Vagina (tissue), 2 donors: ENCODE data around the gene ARL2. TPM values are rescaled to one million over a fixed set of nuclear protein-coding genes. Genes with fewer than 3 reads are reported as not detected.

Experiments used
- DNase-seq, 2 donors: peaks; one replicate each; pipeline ENCODE4 v3.0.0-alpha.2; 2017; ENCODE audit errors: extremely low spot score in 2 of 2
- H3K27ac ChIP-seq: fragments of 200-600 bp; sonication (generic); one replicate; pipeline ENCODE4 v1.5.1; 2019
- H3K27me3 ChIP-seq: fragments of 200-600 bp; sonication (generic); one replicate; pipeline ENCODE4 v1.5.1; 2019
- H3K36me3 ChIP-seq, 2 donors: fragments of 200-600 bp; sonication (generic); one replicate each; pipeline ENCODE4 v1.5.1; 2017 to 2019
- H3K4me1 ChIP-seq: fragments of 200-600 bp; sonication (generic); one replicate; pipeline ENCODE4 v1.5.1; 2019
- H3K4me3 ChIP-seq, 2 donors: fragments of 200-600 bp; sonication (generic); 1 replicate in 1 of 2; 2 replicates in 1 of 2; pipeline ENCODE4 v1.5.1; 2016 to 2019
- H3K9me3 ChIP-seq: fragments of 200-600 bp; sonication (generic); one replicate; pipeline ENCODE4 v1.5.1; 2019
- POLR2A ChIP-seq, 2 donors: fragments of 450-650 bp; IDR thresholded peaks; one replicate each; pipeline ENCODE4 v1.6.1; 2017; ENCODE audit warnings: antibody characterized with exemption in 2 of 2, mild to moderate bottlenecking in 2 of 2, moderate library complexity in 2 of 2
- POLR2AphosphoS5 ChIP-seq, 2 donors: sonication (generic); formaldehyde crosslinking; IDR thresholded peaks; one replicate each; pipeline ENCODE4 v1.9.0; 2017; ENCODE audit warnings: antibody characterized with exemption in 2 of 2, mild to moderate bottlenecking in 2 of 2, low read depth in 1 of 2; ENCODE audit not compliant: insufficient read depth in 1 of 2
- intact Hi-C: fragments of 100-400 bp; cut with DNase I; formaldehyde crosslinking; loops from one replicate; pipeline ENCODE4 v1.15.1; 2023
- total RNA-seq: library from RNA; depleted of rRNA; stranded (reverse); fragments of >200 nt; gene quantifications from one replicate; pipeline ENCODE4 v1.2.3, GENCODE V29; 2016
- TF ChIP-seq, protein P1 (sequence below), 3 experiments: fragments of 450-650 bp in 2 of 3; fragments of 200-600 bp in 1 of 3; sonication (generic) in 1 of 3; IDR thresholded peaks; one replicate each; pipeline ENCODE4 v1.5.1; 2017 to 2019; ENCODE audit warnings: antibody characterized with exemption in 3 of 3, mild to moderate bottlenecking in 2 of 3, moderate library complexity in 2 of 3

ARL2 gene
- total RNA-seq, 1 donor from 2014 or later: 112 TPM

DNA sequence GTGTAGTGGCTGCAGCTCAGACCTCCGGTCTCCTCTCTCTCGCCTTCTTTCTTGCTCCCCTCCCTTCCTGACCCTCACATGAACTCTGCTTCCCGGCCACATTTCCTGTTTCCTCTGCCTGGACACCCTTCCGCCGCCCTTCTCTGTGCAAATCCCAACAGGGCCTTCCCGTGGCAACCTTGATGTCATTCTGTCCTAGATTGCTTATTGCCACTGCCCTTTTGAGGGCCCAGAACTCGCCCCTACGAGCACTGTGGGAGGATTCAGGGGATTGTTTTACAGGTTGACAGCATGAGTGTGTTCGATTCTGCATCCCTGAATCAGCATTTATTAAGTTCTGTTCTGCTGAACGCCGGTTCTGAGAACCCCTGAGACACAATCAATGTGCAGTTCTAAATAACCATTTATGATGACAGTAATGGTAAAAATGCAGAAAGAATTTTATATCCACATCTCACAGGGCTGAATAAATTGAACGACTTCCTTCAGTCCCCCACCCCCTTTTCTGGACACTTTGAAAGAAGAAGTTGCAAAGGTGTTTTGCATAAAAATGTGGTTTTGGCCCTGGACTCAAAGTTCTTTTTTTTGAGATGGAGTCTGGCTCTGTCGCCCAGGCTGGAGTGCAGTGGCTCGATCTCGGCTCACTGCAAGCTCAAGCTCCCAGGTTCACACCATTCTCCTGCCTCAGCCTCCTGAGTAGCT, 23.6 kb upstream of the ARL2 start:
- no peaks in the 10 kb centered on the region for H3K9me3 ChIP-seq
- intact Hi-C loops: no loop called here
- H3K4me1 ChIP-seq: peaks cover 10% of the 10 kb centered on the region
- TF ChIP-seq, protein P1, sequence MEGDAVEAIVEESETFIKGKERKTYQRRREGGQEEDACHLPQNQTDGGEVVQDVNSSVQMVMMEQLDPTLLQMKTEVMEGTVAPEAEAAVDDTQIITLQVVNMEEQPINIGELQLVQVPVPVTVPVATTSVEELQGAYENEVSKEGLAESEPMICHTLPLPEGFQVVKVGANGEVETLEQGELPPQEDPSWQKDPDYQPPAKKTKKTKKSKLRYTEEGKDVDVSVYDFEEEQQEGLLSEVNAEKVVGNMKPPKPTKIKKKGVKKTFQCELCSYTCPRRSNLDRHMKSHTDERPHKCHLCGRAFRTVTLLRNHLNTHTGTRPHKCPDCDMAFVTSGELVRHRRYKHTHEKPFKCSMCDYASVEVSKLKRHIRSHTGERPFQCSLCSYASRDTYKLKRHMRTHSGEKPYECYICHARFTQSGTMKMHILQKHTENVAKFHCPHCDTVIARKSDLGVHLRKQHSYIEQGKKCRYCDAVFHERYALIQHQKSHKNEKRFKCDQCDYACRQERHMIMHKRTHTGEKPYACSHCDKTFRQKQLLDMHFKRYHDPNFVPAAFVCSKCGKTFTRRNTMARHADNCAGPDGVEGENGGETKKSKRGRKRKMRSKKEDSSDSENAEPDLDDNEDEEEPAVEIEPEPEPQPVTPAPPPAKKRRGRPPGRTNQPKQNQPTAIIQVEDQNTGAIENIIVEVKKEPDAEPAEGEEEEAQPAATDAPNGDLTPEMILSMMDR (IDR thresholded peaks at IDR 0.05): no peak
- no peak for TF ChIP-seq POLR2A (IDR thresholded peaks at IDR 0.05)
- no peak for TF ChIP-seq POLR2AphosphoS5 (IDR thresholded peaks at IDR 0.05; ENCODE audit: insufficient read depth in 1 of 2, low read depth in 1 of 2)
- H3K4me3 ChIP-seq: no peak overlapping the region
- no peak for DNase-seq
- H3K36me3 ChIP-seq: no peaks in the 10 kb centered on the region
- no peak overlapping the region for H3K27ac ChIP-seq
- H3K27me3 ChIP-seq: no peaks in the 10 kb centered on the region

GRCh38 chr11:64994318-64994717, 19.6 kb upstream of the ARL2 start:
- no peak overlapping the region for H3K27ac ChIP-seq
- no peaks in the 10 kb centered on the region for H3K9me3 ChIP-seq
- TF ChIP-seq POLR2A (IDR thresholded peaks at IDR 0.05) (no peak), POLR2AphosphoS5 (IDR thresholded peaks at IDR 0.05; ENCODE audit: insufficient read depth in 1 of 2, low read depth in 1 of 2) (no peak)
- TF ChIP-seq, protein P1 (IDR thresholded peaks at IDR 0.05): no peak
- H3K36me3 ChIP-seq: no peaks in the 10 kb centered on the region
- H3K4me1 ChIP-seq: peaks cover 10% of the 10 kb centered on the region
- H3K4me3 ChIP-seq: no peak overlapping the region
- no peaks in the 10 kb centered on the region for H3K27me3 ChIP-seq
- DNase-seq: no peak
- intact Hi-C loops: no loop called here

DNA sequence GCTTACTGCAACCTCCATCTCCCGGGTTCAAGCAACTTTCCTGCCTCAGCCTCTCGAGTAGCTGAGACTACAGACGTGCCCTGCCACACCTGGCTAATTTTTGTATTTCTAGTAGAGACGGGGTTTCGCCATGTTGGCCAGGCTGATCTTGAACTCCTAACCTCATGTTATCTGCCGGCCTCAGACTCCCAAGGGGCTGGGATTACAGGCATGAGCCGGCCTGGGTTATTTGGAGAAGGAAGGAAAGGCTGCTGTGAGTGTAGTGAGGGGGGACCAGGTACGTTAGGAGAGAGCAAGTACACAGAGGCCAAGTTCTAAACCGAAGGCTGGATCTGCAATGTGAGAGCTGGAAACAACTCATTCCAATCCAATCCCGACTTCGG, 17.6 kb upstream of the ARL2 start:
- Histone ChIP-seq H3K27ac (peak overlapping the region; percentile 46), H3K4me3 (peak overlapping the region; percentile 29 to 39), H3K4me1 (no peaks in the 10 kb centered on the region), H3K27me3 (no peaks in the 10 kb centered on the region), H3K36me3 (no peaks in the 10 kb centered on the region), H3K9me3 (no peaks in the 10 kb centered on the region)
- DNase-seq: no peak
- TF ChIP-seq POLR2AphosphoS5 (IDR thresholded peaks at IDR 0.05; ENCODE audit: insufficient read depth in 1 of 2, low read depth in 1 of 2) (no peak), POLR2A (IDR thresholded peaks at IDR 0.05) (no peak)
- TF ChIP-seq, protein P1 (IDR thresholded peaks at IDR 0.05): no peak
- intact Hi-C loops: no loop called here

GRCh38 chr11:64996710-64997380, 17.1 kb upstream of the ARL2 start, which contains the start of gene BATF2:
BATF2 (minus strand) TSS chr11:64996971; CDS start chr11:64996914, 57 bp downstream.
- intact Hi-C loops: no loop called here
- Histone ChIP-seq H3K27ac (peak within 1 kb of the TSS; percentile 46), H3K36me3 (no peaks in the 10 kb centered on the region), H3K4me3 (peak within 1 kb of the TSS; percentile 29 to 39), H3K27me3 (no peaks in the 10 kb centered on the region), H3K4me1 (no peaks in the 10 kb centered on the region), H3K9me3 (no peaks in the 10 kb centered on the region)
- TF ChIP-seq, protein P1 (IDR thresholded peaks at IDR 0.05): no peak
- peak; percentile 17 to 65 for TF ChIP-seq POLR2AphosphoS5 (IDR thresholded peaks at IDR 0.05; ENCODE audit: insufficient read depth in 1 of 2, low read depth in 1 of 2)
- no peak for DNase-seq

GRCh38 chr11:64998141-64998540, 15.8 kb upstream of the ARL2 start:
- intact Hi-C loops: no loop called here
- Histone ChIP-seq H3K27me3 (no peaks in the 10 kb centered on the region), H3K4me3 (no peak overlapping the region), H3K36me3 (no peaks in the 10 kb centered on the region), H3K9me3 (no peaks in the 10 kb centered on the region), H3K4me1 (no peaks in the 10 kb centered on the region), H3K27ac (no peak overlapping the region)
- TF ChIP-seq, protein P1 (IDR thresholded peaks at IDR 0.05): no peak
- TF ChIP-seq POLR2AphosphoS5 (IDR thresholded peaks at IDR 0.05; ENCODE audit: insufficient read depth in 1 of 2, low read depth in 1 of 2): no peak
- no peak for TF ChIP-seq POLR2A (IDR thresholded peaks at IDR 0.05)
- no peak for DNase-seq
